CD4-positive, alpha-beta T cell (primary cell): Measurements from ENCODE around the gene CLSTN1. TPM values are rescaled to one million over a fixed set of nuclear protein-coding genes. Genes with fewer than 3 reads are reported as not detected.

Source experiments
- ATAC-seq: fragments of 200-7000 bp; cut with Tn5 transposase; one replicate; pipeline ENCODE4 v1.10.0; 2022; ENCODE audit warnings: mild to moderate bottlenecking; ENCODE audit not compliant: poor library complexity
- CTCF ChIA-PET: fragments of 350-600 bp; sonication (Branson Sonifier 250); formaldehyde crosslinking; loops from one replicate; lab custom pipeline; 2021; ENCODE audit warnings: antibody characterized with exemption, inconsistent platforms; lab: Charles Lee
- POLR2A ChIA-PET: fragments of 350-600 bp; sonication (Branson Sonifier 250); formaldehyde crosslinking; loops from one replicate; lab custom pipeline; 2021; ENCODE audit warnings: antibody characterized with exemption, inconsistent platforms; lab: Charles Lee
- DNase-seq, 14 experiments: peaks; one replicate each; pipeline ENCODE4 v3.0.0-alpha.2; 2013 to 2020; ENCODE audit warnings: mixed read lengths in 2 of 14
- H3K27ac ChIP-seq, 2 donors: one replicate each; pipeline versions ENCODE4 v1.5.1 to v1.7.0; 2013; ENCODE audit warnings: low read length in 2 of 2, low read depth in 1 of 2, mild to moderate bottlenecking in 1 of 2
- H3K27me3 ChIP-seq, 2 experiments: 1 replicate in 1 of 2; 2 replicates in 1 of 2; pipeline versions ENCODE4 v1.6.1 to v1.7.0; 2013; ENCODE audit warnings: low read length in 2 of 2, control low read depth in 1 of 2, mild to moderate bottlenecking in 1 of 2, moderate library complexity in 1 of 2; ENCODE audit not compliant: insufficient read depth in 2 of 2, control insufficient read depth in 1 of 2
- H3K36me3 ChIP-seq: one replicate; pipeline ENCODE4 v1.6.1; 2013; ENCODE audit warnings: low read length, control low read depth; ENCODE audit not compliant: insufficient read depth
- H3K4me1 ChIP-seq: one replicate; pipeline ENCODE4 v1.6.1; 2013; ENCODE audit warnings: low read length, control low read depth; ENCODE audit not compliant: insufficient read depth
- H3K4me3 ChIP-seq: one replicate; pipeline ENCODE4 v1.5.1; 2013; ENCODE audit warnings: mild to moderate bottlenecking, low read length, moderate library complexity
- H3K9me3 ChIP-seq, 2 experiments: 1 replicate in 1 of 2; 2 replicates in 1 of 2; pipeline versions ENCODE4 v1.6.1 to v1.7.0; 2013; ENCODE audit warnings: low read length in 2 of 2, mild to moderate bottlenecking in 2 of 2, control low read depth in 1 of 2, moderate library complexity in 1 of 2; ENCODE audit not compliant: control insufficient read depth in 1 of 2, insufficient read depth in 1 of 2
- H3K27ac Mint-ChIP-seq: one replicate; pipeline ENCODE4 v1.8.0; 2020; ENCODE audit warnings: mixed read lengths
- H3K27me3 Mint-ChIP-seq: one replicate; pipeline ENCODE4 v1.8.0; 2021; ENCODE audit warnings: mixed read lengths
- H3K36me3 Mint-ChIP-seq: one replicate; pipeline ENCODE4 v1.8.0; 2021; ENCODE audit warnings: low read depth, mixed read lengths
- H3K4me1 Mint-ChIP-seq: one replicate; pipeline ENCODE4 v1.8.0; 2021; ENCODE audit warnings: low read depth, mixed read lengths
- H3K4me3 Mint-ChIP-seq: one replicate; pipeline ENCODE4 v1.8.0; 2020; ENCODE audit warnings: mild to moderate bottlenecking, mixed read lengths
- H3K9me3 Mint-ChIP-seq: one replicate; pipeline ENCODE4 v1.8.0; 2020; ENCODE audit warnings: mixed read lengths
- intact Hi-C, 2 experiments: fragments of 100-400 bp; cut with DNase I in 1 of 2; cut with micrococcal nuclease in 1 of 2; formaldehyde crosslinking; loops; one replicate each; pipeline versions ENCODE4 v1.15.1 to v1.9.0; 2023 to 2025; cut with DNase I, micrococcal nuclease
- total RNA-seq, 174 experiments: library from RNA in 2 of 174; stranded (reverse) in 2 of 174; gene quantifications; one replicate each; pipeline ENCODE4 v1.2.3 and lab custom pipeline; 2021 to 2026
- TF ChIP-seq, protein P1 (sequence below): fragments of 200-600 bp; IDR thresholded peaks from one replicate; pipeline ENCODE4 v1.8.0; 2022; ENCODE audit warnings: antibody characterized with exemption, mild to moderate bottlenecking

CLSTN1 gene
- total RNA-seq, 2 experiments from 2014 or later = 66.8 to 68.1 TPM

DNA sequence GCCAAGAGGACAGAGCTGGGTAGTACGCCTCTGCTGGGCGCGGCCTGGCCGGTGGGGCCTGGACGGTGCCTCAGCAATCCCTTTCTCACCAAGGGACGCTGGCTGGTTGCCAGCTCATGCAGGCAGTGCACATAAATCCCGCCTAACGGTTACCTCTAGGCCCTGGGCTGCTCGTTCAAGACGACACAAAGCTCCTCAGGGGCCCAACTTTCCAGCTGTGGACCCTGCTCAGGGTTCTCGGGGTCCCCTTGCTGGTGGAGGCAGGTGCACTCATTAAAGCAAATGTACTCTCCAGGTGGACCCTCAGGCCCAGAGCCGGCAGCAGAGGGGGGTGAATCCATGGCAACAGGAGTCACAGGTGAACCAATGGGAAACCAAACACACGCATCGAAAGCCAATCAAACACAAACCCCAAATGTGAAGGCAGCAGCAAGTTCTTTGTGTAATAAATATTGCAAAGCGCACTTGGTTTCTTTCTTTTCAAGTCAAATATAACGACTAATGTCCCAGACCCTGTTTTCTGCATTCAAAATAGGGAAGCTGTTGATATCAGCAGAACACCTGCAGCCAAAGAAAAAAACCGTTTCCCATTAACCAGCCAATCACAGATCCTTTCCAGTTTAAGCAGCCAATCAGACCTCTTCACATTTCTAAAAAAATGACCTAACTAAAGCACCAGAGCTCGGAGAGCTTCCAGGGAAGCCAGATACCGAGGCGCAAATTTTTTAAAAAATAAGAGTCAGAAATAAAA, 26.1 kb upstream of the CLSTN1 start:
- Histone ChIP-seq H3K27me3 (no peaks in the 10 kb centered on the region), H3K27ac (no peak overlapping the region), H3K9me3 (peaks cover 0 to 8% of the 10 kb centered on the region in 2 experiments), H3K4me3 (peak overlapping the region; percentile 16), H3K4me1 (peaks cover 9% of the 10 kb centered on the region), H3K36me3 (no peaks in the 10 kb centered on the region)
- intact Hi-C loops = no loop called here
- ChIA-PET CTCF (interaction anchor here (1.2 to 1.7 kb wide), 2 partner anchors 19 to 66 kb away, joined by 3 to 7 read pairs; no protein-coding TSS in a partner anchor), POLR2A (interaction anchor here (0.6 to 1.2 kb wide), 6 partner anchors 10 to 221 kb away, joined by 3 to 7 read pairs (median 3); no protein-coding TSS in a partner anchor)
- peak overlapping the region; percentile 65 for H3K4me3 Mint-ChIP-seq
- peaks cover 4% of the 10 kb centered on the region for H3K9me3 Mint-ChIP-seq
- no peaks in the 10 kb centered on the region for H3K27me3 Mint-ChIP-seq
- peaks cover 7% of the 10 kb centered on the region for H3K4me1 Mint-ChIP-seq
- DNase-seq (peak in 4 of 14 experiments; percentile 12 to 57 (median 45)), ATAC-seq (peak; percentile 90)
- H3K27ac Mint-ChIP-seq = peak overlapping the region; percentile 34
- H3K36me3 Mint-ChIP-seq = peaks cover 12% of the 10 kb centered on the region
- TF ChIP-seq, protein P1, sequence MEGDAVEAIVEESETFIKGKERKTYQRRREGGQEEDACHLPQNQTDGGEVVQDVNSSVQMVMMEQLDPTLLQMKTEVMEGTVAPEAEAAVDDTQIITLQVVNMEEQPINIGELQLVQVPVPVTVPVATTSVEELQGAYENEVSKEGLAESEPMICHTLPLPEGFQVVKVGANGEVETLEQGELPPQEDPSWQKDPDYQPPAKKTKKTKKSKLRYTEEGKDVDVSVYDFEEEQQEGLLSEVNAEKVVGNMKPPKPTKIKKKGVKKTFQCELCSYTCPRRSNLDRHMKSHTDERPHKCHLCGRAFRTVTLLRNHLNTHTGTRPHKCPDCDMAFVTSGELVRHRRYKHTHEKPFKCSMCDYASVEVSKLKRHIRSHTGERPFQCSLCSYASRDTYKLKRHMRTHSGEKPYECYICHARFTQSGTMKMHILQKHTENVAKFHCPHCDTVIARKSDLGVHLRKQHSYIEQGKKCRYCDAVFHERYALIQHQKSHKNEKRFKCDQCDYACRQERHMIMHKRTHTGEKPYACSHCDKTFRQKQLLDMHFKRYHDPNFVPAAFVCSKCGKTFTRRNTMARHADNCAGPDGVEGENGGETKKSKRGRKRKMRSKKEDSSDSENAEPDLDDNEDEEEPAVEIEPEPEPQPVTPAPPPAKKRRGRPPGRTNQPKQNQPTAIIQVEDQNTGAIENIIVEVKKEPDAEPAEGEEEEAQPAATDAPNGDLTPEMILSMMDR = no peak

DNA sequence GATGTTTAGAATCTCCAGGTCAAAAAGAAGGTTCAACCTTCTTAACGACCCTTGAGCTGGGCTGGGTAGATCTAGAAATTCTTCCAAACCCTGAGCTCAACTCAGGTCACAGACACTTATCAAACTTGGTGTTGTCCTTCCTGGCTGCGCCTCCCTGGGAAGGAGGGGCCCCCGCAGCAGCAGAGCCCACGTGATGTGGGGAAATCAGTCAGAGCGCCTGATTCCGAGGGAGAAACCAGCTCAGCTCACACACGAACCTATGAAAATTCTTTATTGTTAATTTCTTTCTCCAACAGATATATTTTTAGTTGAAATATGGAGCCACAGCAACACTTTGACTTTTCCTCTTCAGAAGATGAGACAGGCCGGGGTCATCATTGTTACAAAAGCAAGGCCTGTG, 24.3 kb upstream of the CLSTN1 start:
- peaks cover 7% of the 10 kb centered on the region for H3K4me1 Mint-ChIP-seq
- no peaks in the 10 kb centered on the region for H3K27me3 Mint-ChIP-seq
- Histone ChIP-seq H3K4me3 (no peak overlapping the region), H3K27me3 (no peaks in the 10 kb centered on the region), H3K4me1 (peaks cover 9% of the 10 kb centered on the region), H3K9me3 (no peaks in the 10 kb centered on the region), H3K36me3 (no peaks in the 10 kb centered on the region), H3K27ac (no peak overlapping the region)
- intact Hi-C loops = no loop called here
- no peaks in the 10 kb centered on the region for H3K9me3 Mint-ChIP-seq
- no peak overlapping the region for H3K4me3 Mint-ChIP-seq
- H3K27ac Mint-ChIP-seq = no peak overlapping the region
- ChIA-PET POLR2A (interaction anchor here (0.6 to 0.7 kb wide), 2 partner anchors 14 to 354 kb away, joined by 3 read pairs; no protein-coding TSS in a partner anchor), CTCF (interaction anchor here (1.1 kb wide), 1 partner anchor 63 kb away, joined by 3 read pairs; no protein-coding TSS in a partner anchor)
- TF ChIP-seq, protein P1 = no peak
- DNase-seq = no peak
- no peak for ATAC-seq
- no peaks in the 10 kb centered on the region for H3K36me3 Mint-ChIP-seq

DNA sequence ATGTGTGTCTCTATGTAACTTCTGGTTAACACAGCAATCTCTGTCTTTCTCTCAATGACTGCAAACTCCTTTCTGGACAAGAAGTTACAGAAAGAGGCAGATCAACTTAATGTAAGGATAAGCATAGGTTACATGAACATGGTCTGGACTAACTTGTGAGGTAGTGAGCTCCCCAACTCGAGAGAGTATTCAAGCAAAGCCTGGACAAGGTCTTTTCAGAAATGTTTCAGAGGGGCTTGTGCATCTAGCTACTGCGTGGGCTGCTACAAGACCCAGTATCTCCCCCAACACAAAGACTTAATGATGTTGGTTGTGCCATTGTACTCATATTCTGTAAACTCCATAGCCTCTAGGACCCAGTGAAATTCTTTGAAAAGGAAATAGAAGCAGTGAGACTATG, 23.5 kb upstream of the CLSTN1 start:
- Mint-ChIP-seq H3K9me3 (no peaks in the 10 kb centered on the region), H3K4me1 (peaks cover 7% of the 10 kb centered on the region), H3K27ac (no peak overlapping the region), H3K4me3 (no peak overlapping the region), H3K27me3 (no peaks in the 10 kb centered on the region), H3K36me3 (no peaks in the 10 kb centered on the region)
- H3K9me3 ChIP-seq = no peaks in the 10 kb centered on the region
- H3K27ac ChIP-seq = no peak overlapping the region
- ATAC-seq (no peak), DNase-seq (no peak)
- intact Hi-C loops = no loop called here
- H3K36me3 ChIP-seq = no peaks in the 10 kb centered on the region
- TF ChIP-seq, protein P1 = no peak
- POLR2A ChIA-PET = interaction anchor here (0.6 to 0.7 kb wide), 2 partner anchors 15 to 354 kb away, joined by 3 read pairs; no protein-coding TSS in a partner anchor
- no peak overlapping the region for H3K4me3 ChIP-seq
- CTCF ChIA-PET = no interaction called here
- H3K4me1 ChIP-seq = peaks cover 9% of the 10 kb centered on the region
- no peaks in the 10 kb centered on the region for H3K27me3 ChIP-seq
